Measurements from ENCODE around the gene GATAD2A. TPM values are rescaled to one million over a fixed set of nuclear protein-coding genes. Genes with fewer than 3 reads are reported as not detected.
A peak's percentile ranks its signal among the peaks of the same experiment; 100 is the strongest.

GATAD2A gene
- total RNA-seq, 6 experiments from 2014 or later: 23.9 to 59.6 (median 39.2) TPM

DNA sequence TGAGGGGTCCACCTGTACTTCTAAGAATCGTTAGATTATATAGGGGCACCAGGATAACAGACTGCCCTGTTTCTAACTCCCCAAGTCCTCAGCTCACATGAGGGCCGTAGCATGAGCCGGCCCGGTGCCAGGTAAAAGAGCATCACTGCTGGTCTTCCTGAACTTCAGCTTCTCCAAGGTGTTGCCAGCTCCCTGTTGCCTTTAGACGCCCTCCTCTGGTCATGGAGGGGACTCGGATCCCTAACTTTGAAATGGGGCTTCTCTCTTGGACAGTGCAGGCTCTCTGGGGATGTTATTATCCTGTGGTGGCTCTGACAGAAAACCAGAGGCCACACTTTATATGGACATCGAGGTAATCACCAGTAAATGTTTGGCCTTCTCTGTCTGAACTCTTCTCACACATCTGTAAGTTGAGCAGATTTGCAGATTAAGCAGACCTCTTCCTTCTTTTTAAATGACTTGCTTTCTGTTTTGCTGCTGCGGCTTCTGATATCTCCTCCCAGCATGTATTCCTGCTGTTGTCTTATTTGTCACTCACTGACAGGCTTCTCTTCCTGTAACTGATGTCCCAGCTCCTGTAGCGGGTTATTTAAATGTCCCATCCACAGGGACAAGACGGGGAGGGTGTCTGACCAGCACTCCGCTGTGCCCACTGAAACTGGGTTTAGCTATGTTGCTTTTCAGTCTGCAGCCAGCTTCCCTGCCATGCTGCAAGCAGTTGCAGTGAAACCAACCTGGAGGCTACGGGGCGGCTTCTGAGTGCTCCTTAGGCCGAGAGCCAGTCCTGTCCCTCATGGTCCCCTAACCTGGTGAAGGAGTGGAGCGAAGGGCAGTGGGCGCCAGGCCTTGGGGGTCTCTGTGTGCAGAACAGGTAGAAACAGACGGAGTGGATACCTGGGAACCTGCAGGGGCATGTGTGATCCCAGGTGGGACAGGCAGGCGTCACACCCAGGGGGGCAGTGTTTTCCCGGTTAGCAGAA is 70.7 kb downstream of the GATAD2A start:
- Histone ChIP-seq H3K27ac (no peak overlapping the region), H3K4me3 (no peak overlapping the region), H3K9me3 (no peaks in the 10 kb centered on the region), H3K27me3 (no peaks in the 10 kb centered on the region), H3K36me3 (peaks cover 0 to 4% (median 0%) of the 10 kb centered on the region in 4 donors), H3K4me1 (peaks cover 0 to 6% (median 0%) of the 10 kb centered on the region in 4 donors)
- 72% methylated on average over 10 of the region's 19 CpGs for WGBS (ENCODE audit: insufficient coverage, low coverage, low lambda C conversion rate, missing lambda C conversion rate)
- DNase-seq (no peak), ATAC-seq (peak; percentile 29 to 51 (median 42))
- TF ChIP-seq, protein P1, sequence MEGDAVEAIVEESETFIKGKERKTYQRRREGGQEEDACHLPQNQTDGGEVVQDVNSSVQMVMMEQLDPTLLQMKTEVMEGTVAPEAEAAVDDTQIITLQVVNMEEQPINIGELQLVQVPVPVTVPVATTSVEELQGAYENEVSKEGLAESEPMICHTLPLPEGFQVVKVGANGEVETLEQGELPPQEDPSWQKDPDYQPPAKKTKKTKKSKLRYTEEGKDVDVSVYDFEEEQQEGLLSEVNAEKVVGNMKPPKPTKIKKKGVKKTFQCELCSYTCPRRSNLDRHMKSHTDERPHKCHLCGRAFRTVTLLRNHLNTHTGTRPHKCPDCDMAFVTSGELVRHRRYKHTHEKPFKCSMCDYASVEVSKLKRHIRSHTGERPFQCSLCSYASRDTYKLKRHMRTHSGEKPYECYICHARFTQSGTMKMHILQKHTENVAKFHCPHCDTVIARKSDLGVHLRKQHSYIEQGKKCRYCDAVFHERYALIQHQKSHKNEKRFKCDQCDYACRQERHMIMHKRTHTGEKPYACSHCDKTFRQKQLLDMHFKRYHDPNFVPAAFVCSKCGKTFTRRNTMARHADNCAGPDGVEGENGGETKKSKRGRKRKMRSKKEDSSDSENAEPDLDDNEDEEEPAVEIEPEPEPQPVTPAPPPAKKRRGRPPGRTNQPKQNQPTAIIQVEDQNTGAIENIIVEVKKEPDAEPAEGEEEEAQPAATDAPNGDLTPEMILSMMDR (IDR thresholded peaks at IDR 0.05): peak in 3 of 4 donors; percentile 17 to 35 (median 25)
- TF ChIP-seq POLR2A (IDR thresholded peaks at IDR 0.05): no peak
- intact Hi-C loops (cut with DNase I): no loop called here

DNA sequence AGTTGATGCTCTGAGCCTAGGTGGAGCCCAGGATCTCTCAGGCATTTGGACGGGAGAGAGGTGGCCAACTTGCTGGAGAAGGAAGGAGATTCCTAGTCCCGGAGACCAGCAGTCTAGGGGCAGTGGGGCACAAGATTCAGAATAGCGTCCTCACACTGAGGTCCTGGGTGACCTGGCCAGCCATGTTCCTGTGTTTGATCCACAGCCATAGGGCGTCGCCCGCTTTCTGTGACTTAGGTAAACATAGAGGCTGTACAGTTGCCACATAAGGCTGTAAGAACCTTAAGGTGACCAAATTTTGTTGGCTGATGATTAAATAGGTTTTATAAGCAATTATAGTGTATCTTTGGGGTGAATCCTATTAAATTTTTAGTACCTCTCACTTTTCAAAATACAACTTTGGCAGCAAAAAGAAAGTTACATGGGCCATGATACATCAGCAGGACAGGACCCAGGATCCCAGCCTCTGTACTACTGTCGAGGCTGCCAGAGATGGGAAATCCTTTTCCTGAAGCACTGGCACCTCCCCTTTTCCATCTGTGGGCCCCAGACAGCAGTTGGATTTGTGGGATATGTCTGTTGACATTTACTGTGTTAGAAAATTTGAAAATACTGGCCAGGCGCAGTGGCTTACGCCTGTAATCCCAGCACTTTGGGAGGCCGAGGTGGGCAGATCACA is 72.4 kb downstream of the GATAD2A start:
- DNase-seq (no peak), ATAC-seq (peak; percentile 60 to 83 (median 78))
- WGBS (ENCODE audit: insufficient coverage, low coverage, low lambda C conversion rate, missing lambda C conversion rate): 63% methylated on average over 5 of the region's 10 CpGs
- Histone ChIP-seq H3K9me3 (no peaks in the 10 kb centered on the region), H3K27ac (no peak overlapping the region), H3K36me3 (peaks cover 0 to 4% (median 0%) of the 10 kb centered on the region in 4 donors), H3K4me3 (no peak overlapping the region), H3K4me1 (peaks cover 0 to 6% (median 0%) of the 10 kb centered on the region in 4 donors), H3K27me3 (no peaks in the 10 kb centered on the region)
- TF ChIP-seq, protein P1 (IDR thresholded peaks at IDR 0.05): no peak
- no peak for TF ChIP-seq POLR2A (IDR thresholded peaks at IDR 0.05)
- intact Hi-C loops (cut with DNase I): no loop called here

DNA sequence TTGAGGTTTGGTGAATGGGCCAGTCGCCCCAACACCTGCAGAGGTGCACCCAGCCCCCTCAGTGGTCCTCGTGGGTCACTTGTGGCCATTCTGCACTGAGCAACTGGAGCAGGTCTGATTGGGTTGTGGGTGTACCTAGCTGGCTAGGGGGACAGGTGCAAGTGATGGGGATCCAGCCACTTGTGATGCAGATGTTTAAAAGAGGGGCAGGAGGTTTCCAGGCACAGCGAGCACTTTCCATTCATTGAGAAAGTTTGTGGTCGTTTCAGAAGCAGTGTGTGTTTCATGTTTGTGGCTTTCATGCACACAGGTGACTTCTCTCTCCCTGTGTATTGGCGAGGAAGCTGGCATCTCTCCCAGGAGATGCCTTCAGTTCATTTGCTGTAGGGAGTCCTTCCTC is 75.2 kb downstream of the GATAD2A start:
- H3K4me3 ChIP-seq: no peak overlapping the region
- H3K9me3 ChIP-seq: no peaks in the 10 kb centered on the region
- DNase-seq (peak in 1 of 3 donors; percentile 5), ATAC-seq (no peak)
- peaks cover 0 to 6% (median 0%) of the 10 kb centered on the region in 4 donors for H3K4me1 ChIP-seq
- peaks cover 0 to 4% (median 0%) of the 10 kb centered on the region in 4 donors for H3K36me3 ChIP-seq
- WGBS (ENCODE audit: insufficient coverage, low coverage, low lambda C conversion rate, missing lambda C conversion rate): 68% methylated on average over 4 of the region's 5 CpGs
- intact Hi-C loops (cut with DNase I): no loop called here
- no peak overlapping the region for H3K27ac ChIP-seq
- no peaks in the 10 kb centered on the region for H3K27me3 ChIP-seq
- TF ChIP-seq, protein P1 (IDR thresholded peaks at IDR 0.05): no peak
- no peak for TF ChIP-seq POLR2A (IDR thresholded peaks at IDR 0.05)

DNA sequence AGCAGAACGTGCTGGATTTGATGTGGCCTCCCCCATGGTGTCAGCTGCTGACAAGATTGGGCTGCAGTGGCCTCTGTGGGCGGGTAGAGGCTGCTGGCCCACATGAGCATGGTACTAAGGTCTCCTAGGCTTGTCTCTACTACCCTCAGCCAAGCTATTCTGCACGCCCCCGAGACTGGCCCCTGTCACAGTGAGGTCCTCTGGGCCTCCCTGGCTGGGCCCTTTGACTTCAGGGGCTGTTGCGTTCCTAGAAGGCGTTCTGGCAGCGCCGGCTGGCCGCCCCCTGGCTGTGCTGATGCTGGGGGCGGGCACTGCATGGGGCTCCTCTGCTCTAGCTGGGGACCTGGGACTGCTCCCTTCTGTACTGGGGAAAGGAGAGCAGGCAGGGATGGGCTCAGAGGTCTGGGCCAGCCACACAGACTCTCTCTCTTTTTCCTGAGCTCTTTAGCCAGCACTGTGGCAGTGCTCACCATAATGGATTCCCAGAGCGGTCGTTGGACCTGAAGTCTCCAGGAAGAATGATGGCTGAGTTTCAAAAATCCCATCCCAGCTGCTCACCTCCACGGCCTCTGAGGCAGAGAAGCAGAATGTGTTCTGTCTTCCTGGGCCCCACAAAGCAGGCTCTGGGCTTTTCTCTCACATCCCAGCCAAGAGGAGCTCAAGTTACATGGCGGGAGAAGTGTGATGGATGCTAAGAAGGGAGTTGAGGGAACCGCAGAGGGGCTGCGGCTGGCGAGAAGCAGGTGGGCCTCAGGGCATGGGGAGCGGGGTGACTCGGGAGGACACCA is 77.5 kb downstream of the GATAD2A start:
- peaks cover 0 to 4% (median 0%) of the 10 kb centered on the region in 4 donors for H3K36me3 ChIP-seq
- intact Hi-C loops (cut with DNase I): no loop called here
- H3K27me3 ChIP-seq: no peaks in the 10 kb centered on the region
- no peak for TF ChIP-seq POLR2A (IDR thresholded peaks at IDR 0.05)
- TF ChIP-seq, protein P1 (IDR thresholded peaks at IDR 0.05): no peak
- no peak overlapping the region for H3K27ac ChIP-seq
- peaks cover 0 to 18% (median 10%) of the 10 kb centered on the region in 4 donors for H3K4me1 ChIP-seq
- H3K9me3 ChIP-seq: no peaks in the 10 kb centered on the region
- H3K4me3 ChIP-seq: no peak overlapping the region
- peak in 1 of 3 donors; percentile 12 for DNase-seq
- WGBS (ENCODE audit: insufficient coverage, low coverage, low lambda C conversion rate, missing lambda C conversion rate): 83% methylated on average over 1 of the region's 19 CpGs
- ATAC-seq: no peak
